ENCODE data around the gene HDHD5.

DNA sequence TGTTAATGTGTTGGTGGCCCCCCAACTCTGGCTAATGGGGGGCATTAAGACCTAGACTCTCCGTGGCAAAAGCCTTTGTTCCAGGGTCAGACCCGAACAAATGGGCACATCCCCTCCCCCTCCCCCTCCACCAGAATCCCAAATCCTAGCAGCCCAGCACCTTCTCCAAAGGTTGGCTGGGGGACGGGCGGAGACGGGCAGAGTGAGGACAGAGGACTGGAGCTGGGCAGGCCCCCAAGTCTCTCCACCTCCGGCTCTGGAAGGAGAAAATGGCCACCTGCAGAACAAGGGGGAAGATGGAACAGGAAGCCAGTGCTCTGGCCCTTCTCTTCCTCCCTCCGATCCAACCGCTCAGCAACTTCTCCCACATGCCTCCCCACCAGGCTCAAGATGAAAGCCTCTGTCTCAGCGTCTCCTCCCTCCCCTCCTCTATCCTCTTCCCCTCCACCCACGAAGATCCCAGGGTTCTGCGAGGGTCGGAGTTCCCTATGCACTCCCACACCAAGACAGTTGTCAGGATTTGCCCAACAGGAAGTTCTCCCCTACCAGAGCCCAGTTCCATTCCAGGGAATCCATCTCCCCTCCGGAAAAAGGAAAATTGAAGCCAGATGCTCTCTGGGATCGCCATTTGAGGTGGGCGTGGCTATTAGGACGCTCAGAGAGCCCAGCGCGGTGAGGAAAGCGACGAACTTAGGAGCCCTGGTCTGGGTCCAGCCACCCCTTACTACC, 40.1 kb upstream of the HDHD5 start:
- TF ChIP-seq EZH2 (IDR thresholded peaks at IDR 0.05; ENCODE audit: borderline replicate concordance, low read depth, low read length, severe bottlenecking), result no peak
- TF ChIP-seq, protein P1, sequence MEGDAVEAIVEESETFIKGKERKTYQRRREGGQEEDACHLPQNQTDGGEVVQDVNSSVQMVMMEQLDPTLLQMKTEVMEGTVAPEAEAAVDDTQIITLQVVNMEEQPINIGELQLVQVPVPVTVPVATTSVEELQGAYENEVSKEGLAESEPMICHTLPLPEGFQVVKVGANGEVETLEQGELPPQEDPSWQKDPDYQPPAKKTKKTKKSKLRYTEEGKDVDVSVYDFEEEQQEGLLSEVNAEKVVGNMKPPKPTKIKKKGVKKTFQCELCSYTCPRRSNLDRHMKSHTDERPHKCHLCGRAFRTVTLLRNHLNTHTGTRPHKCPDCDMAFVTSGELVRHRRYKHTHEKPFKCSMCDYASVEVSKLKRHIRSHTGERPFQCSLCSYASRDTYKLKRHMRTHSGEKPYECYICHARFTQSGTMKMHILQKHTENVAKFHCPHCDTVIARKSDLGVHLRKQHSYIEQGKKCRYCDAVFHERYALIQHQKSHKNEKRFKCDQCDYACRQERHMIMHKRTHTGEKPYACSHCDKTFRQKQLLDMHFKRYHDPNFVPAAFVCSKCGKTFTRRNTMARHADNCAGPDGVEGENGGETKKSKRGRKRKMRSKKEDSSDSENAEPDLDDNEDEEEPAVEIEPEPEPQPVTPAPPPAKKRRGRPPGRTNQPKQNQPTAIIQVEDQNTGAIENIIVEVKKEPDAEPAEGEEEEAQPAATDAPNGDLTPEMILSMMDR (IDR thresholded peaks at IDR 0.05; ENCODE audit: borderline replicate concordance, extremely low read depth, low read length, poor library complexity, severe bottlenecking), result no peak

Data from DND-41 (cell line).